Mucosa of descending colon (tissue), 3 donors: ENCODE data around the gene DHX58. TPM values are rescaled to one million over a fixed set of nuclear protein-coding genes. Genes with fewer than 3 reads are reported as not detected.

Experiments
- ATAC-seq: fragments of 200-7000 bp; cut with Tn5 transposase; one replicate; pipeline ENCODE4 v1.9.1; 2020; ENCODE audit warnings: mild to moderate bottlenecking, moderate library complexity
- DNase-seq, 3 donors: peaks; one replicate each; pipeline ENCODE4 v3.0.0-alpha.2; 2020
- H3K36me3 ChIP-seq: fragments of 200-600 bp; one replicate; pipeline ENCODE4 v1.8.0; 2021; ENCODE audit warnings: low read depth, mild to moderate bottlenecking
- H3K4me1 ChIP-seq: fragments of 200-600 bp; one replicate; pipeline ENCODE4 v1.8.0; 2021; ENCODE audit warnings: low read depth, mild to moderate bottlenecking
- H3K4me3 ChIP-seq: fragments of 200-600 bp; one replicate; pipeline ENCODE4 v1.8.0; 2021; ENCODE audit warnings: mild to moderate bottlenecking
- H3K9me3 ChIP-seq: fragments of 200-600 bp; one replicate; pipeline ENCODE4 v1.8.0; 2021; ENCODE audit warnings: mild to moderate bottlenecking
- intact Hi-C, 2 donors: fragments of 100-400 bp; cut with DNase I in 1 of 2; cut with micrococcal nuclease in 1 of 2; formaldehyde crosslinking; loops; one replicate each; pipeline versions ENCODE4 v1.11.0 to v1.11.1; 2022; cut with DNase I, micrococcal nuclease
- total RNA-seq, 3 donors: library from RNA; stranded (reverse); fragmentation: NEBNext Ultra II Directional in 2 of 3; extraction: Animal tissue kit (Norgen Biotek cat#: 25700) in 2 of 3; gene quantifications; one replicate each; pipeline versions ENCODE4 v1.2.1 to v1.2.4, GENCODE V29; 2021 to 2023
- TF ChIP-seq, protein P1 (sequence below): fragments of 200-600 bp; IDR thresholded peaks from one replicate; pipeline ENCODE4 v1.8.0; 2022; ENCODE audit warnings: antibody characterized with exemption, mild to moderate bottlenecking
- donor health status: DM: no; HTN: no; CAD: no; lungs with moderate emphysema.
- donor health status: DM: no; HTN: no; CAD: no.
- donor health status: DM: no; HTN: yes; CAD: no.

Gene DHX58
- total RNA-seq, 3 donors from 2014 or later, result 11.7 to 18.0 (median 14.0) TPM

DNA sequence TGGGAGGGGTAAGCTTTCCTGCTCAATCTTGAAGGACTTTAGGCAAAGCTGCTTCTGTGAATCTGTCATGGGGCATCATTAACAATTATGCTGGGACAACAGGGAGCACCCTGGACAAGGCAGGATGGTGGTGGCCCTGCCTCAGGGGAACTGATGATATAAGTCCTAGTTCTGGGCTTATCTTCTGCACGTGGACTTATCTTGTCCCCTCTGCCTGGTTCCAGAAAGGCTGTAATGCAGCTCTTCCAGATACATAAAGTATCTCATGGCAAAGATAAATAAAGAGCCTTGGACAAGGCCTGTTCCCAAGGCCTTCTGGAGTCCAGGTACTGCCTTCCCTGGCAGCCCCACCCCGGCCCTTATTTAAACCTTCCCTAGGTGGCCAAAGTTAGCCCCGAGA lies 8.2 kb downstream of the DHX58 start:
- H3K4me3 ChIP-seq, result no peak overlapping the region
- intact Hi-C loops, result no loop called here
- no peak for DNase-seq

DNA sequence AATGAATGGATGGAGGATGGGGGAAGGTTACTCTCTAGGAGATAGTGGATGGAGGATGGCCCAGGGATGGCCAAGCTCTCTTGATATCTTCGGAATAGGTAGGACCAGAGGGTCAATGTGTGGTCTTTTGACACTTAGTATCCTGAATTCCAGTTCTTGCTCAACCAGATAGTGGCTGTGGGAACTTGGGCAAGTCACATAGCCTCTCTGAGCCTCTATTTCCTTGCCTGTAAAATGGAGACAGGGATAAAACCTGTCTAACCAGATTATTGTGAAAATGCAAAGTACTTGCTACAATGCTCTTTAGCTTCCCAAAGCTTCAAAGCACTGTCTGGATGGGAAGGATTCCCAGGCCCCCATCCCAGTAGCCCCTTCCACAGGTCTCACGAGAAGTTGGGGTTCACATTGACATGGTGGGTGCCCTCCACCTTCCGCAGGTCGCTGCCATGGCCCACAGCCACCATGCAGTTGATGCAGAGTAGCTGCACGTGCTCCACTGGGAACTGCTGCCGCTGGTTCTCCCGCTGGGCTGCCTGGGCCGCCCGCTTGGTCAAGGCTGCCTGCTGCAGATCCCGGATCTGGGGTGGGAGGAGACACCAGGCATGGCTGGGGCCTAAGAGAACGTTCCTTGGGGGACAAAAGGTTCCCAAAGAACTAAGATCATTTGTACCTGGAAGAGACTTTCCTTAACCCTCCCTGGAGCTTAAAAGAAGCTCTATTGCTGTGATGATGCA lies 9.1 kb downstream of the DHX58 start:
- Histone ChIP-seq H3K4me1 (no peaks in the 10 kb centered on the region), H3K36me3 (no peaks in the 10 kb centered on the region), H3K9me3 (no peaks in the 10 kb centered on the region), H3K4me3 (no peak overlapping the region)
- ATAC-seq (no peak), DNase-seq (peak in 1 of 3 donors; percentile 36)
- intact Hi-C loops, result no loop called here
- TF ChIP-seq, protein P1, sequence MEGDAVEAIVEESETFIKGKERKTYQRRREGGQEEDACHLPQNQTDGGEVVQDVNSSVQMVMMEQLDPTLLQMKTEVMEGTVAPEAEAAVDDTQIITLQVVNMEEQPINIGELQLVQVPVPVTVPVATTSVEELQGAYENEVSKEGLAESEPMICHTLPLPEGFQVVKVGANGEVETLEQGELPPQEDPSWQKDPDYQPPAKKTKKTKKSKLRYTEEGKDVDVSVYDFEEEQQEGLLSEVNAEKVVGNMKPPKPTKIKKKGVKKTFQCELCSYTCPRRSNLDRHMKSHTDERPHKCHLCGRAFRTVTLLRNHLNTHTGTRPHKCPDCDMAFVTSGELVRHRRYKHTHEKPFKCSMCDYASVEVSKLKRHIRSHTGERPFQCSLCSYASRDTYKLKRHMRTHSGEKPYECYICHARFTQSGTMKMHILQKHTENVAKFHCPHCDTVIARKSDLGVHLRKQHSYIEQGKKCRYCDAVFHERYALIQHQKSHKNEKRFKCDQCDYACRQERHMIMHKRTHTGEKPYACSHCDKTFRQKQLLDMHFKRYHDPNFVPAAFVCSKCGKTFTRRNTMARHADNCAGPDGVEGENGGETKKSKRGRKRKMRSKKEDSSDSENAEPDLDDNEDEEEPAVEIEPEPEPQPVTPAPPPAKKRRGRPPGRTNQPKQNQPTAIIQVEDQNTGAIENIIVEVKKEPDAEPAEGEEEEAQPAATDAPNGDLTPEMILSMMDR, result no peak

More for the DNA sequence above, 8.2 kb downstream of the DHX58 start:
- Histone ChIP-seq H3K36me3 (no peaks in the 10 kb centered on the region), H3K4me1 (no peaks in the 10 kb centered on the region), H3K9me3 (no peaks in the 10 kb centered on the region)
- no peak for ATAC-seq
- TF ChIP-seq, protein P1, result no peak

DNA sequence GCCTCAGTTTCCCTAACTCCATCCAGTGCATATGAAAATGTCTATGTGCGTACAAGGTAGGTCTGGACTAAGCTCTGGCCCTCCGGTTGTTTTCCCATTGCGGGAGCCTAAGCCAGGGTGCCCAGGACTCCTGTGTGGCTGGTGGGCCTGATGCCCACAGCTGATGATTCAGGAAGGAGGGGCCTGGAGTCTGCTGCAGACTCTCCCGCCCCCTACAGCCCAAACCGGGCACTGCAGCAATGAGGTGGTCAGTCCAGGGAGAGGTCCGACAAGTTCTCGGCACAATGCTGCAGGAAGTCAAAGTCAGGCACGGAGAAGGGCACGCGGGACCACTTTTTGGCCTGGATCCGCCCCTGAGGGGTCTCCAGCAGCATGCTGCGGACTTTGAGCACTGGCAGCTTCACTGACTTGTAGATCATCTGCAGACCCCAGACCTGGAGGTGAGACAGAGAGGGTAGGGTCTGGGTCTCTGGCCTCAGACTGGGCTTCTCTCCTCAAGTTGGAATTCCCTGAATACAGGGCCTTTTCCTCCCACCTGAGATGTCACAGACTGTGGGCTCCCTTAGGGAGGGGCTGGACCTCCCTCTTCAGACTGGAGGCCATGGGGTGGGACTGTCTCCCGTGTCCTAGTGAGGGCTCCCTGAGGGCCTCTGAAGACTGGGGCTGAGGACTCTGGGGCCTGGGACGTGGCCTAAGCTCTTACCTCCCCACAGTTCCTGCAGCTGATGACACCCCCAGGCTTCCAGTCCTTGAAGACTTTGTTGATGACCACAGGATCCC lies 10.8 kb downstream of the DHX58 start:
- TF ChIP-seq, protein P1, result peak; percentile 70
- Histone ChIP-seq H3K4me1 (no peaks in the 10 kb centered on the region), H3K36me3 (no peaks in the 10 kb centered on the region), H3K9me3 (no peaks in the 10 kb centered on the region), H3K4me3 (no peak overlapping the region)
- DNase-seq (peak; percentile 63 to 87 (median 86)), ATAC-seq (peak; percentile 85)
- intact Hi-C loops, result no loop called here

DNA sequence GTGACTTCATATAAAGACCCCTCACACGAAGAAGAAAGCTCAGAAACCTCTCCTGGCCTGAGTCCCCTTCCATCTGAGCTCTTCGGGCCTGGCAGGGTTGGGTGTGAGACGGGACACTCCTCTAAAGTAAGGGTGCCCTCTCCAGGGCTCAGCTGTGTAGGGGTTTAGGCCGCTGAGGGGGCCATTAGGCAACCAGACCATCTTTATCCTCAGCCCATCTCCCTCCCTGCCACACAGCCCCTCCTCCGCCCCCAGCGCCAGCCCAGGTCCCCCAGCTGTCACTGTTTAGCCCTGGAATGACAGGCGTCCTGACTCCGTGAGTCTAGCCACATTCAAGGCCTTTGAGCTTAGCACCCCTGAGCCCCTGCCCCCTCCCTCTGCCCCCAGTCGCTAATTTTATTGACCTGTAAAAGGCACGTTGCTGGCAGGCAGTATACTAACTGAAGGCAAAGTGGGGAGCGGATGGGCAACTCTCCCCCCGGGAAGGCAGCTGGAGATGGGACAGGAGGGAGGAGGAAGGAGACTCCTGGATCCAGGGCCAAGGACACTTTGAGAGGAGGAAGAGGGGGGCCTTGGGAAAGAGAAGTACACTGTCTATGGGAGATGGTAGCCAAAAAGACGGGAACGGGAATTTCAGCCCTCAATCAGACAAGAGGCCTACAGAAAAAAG lies 13.6 kb downstream of the DHX58 start:
- TF ChIP-seq, protein P1, result no peak
- H3K9me3 ChIP-seq, result no peaks in the 10 kb centered on the region
- no peak overlapping the region for H3K4me3 ChIP-seq
- no peaks in the 10 kb centered on the region for H3K36me3 ChIP-seq
- peak; percentile 16 for ATAC-seq
- no peaks in the 10 kb centered on the region for H3K4me1 ChIP-seq
- intact Hi-C loops, result no loop called here
- no peak for DNase-seq

GRCh38 chr17:42097691-42098631 lies 14.6 kb downstream of the DHX58 start, which contains the start of gene ZNF385C:
Gene ZNF385C (minus strand): TSS chr17:42098473. CDS start chr17:42063056, 35,417 bp downstream.
- H3K36me3 ChIP-seq, result no peaks in the 10 kb centered on the region

More at GRCh38 chr17:42097691-42098631, 14.6 kb downstream of the DHX58 start, which contains the start of gene ZNF385C:
- H3K4me1 ChIP-seq, result no peaks in the 10 kb centered on the region
- ATAC-seq (peak; percentile 58), DNase-seq (no peak)
- no peak within 1 kb of the TSS for H3K4me3 ChIP-seq
- no peaks in the 10 kb centered on the region for H3K9me3 ChIP-seq
- intact Hi-C loops, result no loop called here
- TF ChIP-seq, protein P1, result no peak
